EL (cell line): Measurements from ENCODE around the gene C17orf58.

Experiments used
- DNase-seq: peaks from one replicate; pipeline ENCODE4 v3.0.0-alpha.2; 2016

Gene C17orf58

DNA sequence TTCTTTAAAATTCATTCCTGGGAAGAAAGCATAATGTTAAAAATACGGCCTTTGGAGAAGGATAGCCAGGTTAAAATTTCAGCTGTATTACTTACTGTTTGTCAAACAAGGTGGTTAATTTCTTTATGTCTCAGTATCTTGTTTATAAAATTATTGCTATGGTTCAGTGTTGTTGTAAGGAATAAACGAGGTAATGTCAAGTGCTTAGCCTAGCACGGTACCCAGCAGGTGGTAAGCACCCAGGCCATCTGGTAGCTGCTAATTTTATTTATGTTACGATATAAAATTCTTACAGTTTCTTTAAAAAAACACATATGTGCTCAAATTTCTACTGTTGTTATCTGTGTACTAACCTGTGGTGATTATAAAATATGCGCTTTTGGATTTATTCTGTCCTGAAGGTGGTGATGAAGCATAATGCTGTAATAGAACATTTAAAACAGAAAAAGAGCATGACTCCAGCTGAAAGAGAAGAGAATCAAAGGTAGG is 48.9 kb downstream of the C17orf58 start:
- no peak for DNase-seq

- DNase-seq = no peak
Measured at GRCh38 chr17:67946513-67946912, 49.8 kb downstream of the C17orf58 start.

- DNase-seq = no peak
Measured at GRCh38 chr17:67944035-67944434, 52.2 kb downstream of the C17orf58 start.

- DNase-seq = peak; percentile 7
Measured at GRCh38 chr17:67942810-67943209, 53.5 kb downstream of the C17orf58 start.
